Lung (tissue), 12 donors: ENCODE measurements around the gene WDFY1. TPM values are rescaled to one million over a fixed set of nuclear protein-coding genes. Genes with fewer than 3 reads are reported as not detected.
A peak's percentile ranks its signal among the peaks of the same experiment; 100 is the strongest.

Experiments used
- ATAC-seq: fragments of 200-7000 bp; cut with Tn5 transposase; one replicate; pipeline ENCODE4 v1.9.1; 2020; ENCODE audit warnings: moderate number of reproducible peaks; ENCODE audit not compliant: insufficient read depth, low FRiP score
- DNase-seq, 3 donors: peaks; one replicate each; pipeline ENCODE4 v3.0.0-alpha.2; 2013 to 2017
- H3K27ac ChIP-seq, 2 donors: one replicate each; pipeline ENCODE4 v1.5.1; 2013; ENCODE audit warnings: mild to moderate bottlenecking in 2 of 2, moderate library complexity in 2 of 2, control low read depth in 1 of 2, inconsistent platforms in 1 of 2, low read depth in 1 of 2, low read length in 1 of 2
- H3K27me3 ChIP-seq, 3 donors: one replicate each; pipeline ENCODE4 v1.5.1; 2013; ENCODE audit warnings: low read length in 2 of 3; ENCODE audit not compliant: control insufficient read depth in 3 of 3, insufficient read depth in 3 of 3
- H3K36me3 ChIP-seq, 4 donors: one replicate each; pipeline ENCODE4 v1.5.1; 2013; ENCODE audit warnings: low read length in 4 of 4, mild to moderate bottlenecking in 1 of 4, moderate library complexity in 1 of 4; ENCODE audit not compliant: control insufficient read depth in 4 of 4, insufficient read depth in 4 of 4
- H3K4me1 ChIP-seq, 5 donors: one replicate each; pipeline ENCODE4 v1.5.1; 2013; ENCODE audit warnings: low read length in 5 of 5, mild to moderate bottlenecking in 2 of 5, moderate library complexity in 1 of 5; ENCODE audit not compliant: control insufficient read depth in 5 of 5, insufficient read depth in 5 of 5
- H3K4me3 ChIP-seq: one replicate; pipeline ENCODE4 v1.5.1; 2013; ENCODE audit warnings: mild to moderate bottlenecking, control low read depth, moderate library complexity
- H3K9ac ChIP-seq, 2 donors: one replicate each; pipeline ENCODE4 v1.5.1; 2013; ENCODE audit warnings: low read length in 2 of 2, control low read depth in 1 of 2; ENCODE audit not compliant: insufficient read depth in 1 of 2
- H3K9me3 ChIP-seq, 4 donors: one replicate each; pipeline ENCODE4 v1.5.1; 2013; ENCODE audit warnings: low read length in 3 of 4, mild to moderate bottlenecking in 1 of 4, moderate library complexity in 1 of 4; ENCODE audit not compliant: control insufficient read depth in 4 of 4, insufficient read depth in 3 of 4
- CTCF ChIP-seq: IDR thresholded peaks from 2 replicates; pipeline ENCODE4 v1.5.1; 2012; ENCODE audit warnings: mild to moderate bottlenecking; ENCODE audit errors: control extremely low read depth, extremely low read depth
- WGBS, 2 donors: extraction: QIAGEN DNeasy Blood & Tissue Kit; methylation state at CpG; one replicate each; pipeline ENCODE4 v1.1.7; 2013; 5-methylcytosine and 5-hydroxymethylcytosine counted together
- polyA plus RNA-seq, 2 donors: library from polyadenylated mRNA; stranded (reverse); fragments of 200-250 nt; gene quantifications; one replicate each; pipeline ENCODE4 v1.2.1, GENCODE V29; 2013
- total RNA-seq, 2 donors: library from RNA; depleted of rRNA in 1 of 2; stranded (reverse); fragments of >200 nt in 1 of 2; gene quantifications; one replicate each; pipeline ENCODE4 v1.2.1, GENCODE V29; 2014 to 2021
- donor health status: control.
- donor health status: control.
- donor health status: Bipolar disorder and iron deficiency.
- donor health status: healthy.
- donor health status: DM: yes; HTN: yes; CAD: no.

WDFY1 gene
- total and polyA plus RNA-seq, 4 donors = 14.5 to 90.9 (median 30.8) TPM

GRCh38 chr2:223925106-223925505 is 20.0 kb downstream of the WDFY1 start:
- 94 to 96% methylated on average over 3 of the region's 3 CpGs for WGBS, 2 donors
- H3K4me3 ChIP-seq = no peak overlapping the region
- no peak for TF ChIP-seq CTCF
- H3K9me3 ChIP-seq = peaks cover 0 to 5% (median 3%) of the 10 kb centered on the region in 4 donors
- DNase-seq = no peak
- H3K9ac ChIP-seq = no peak overlapping the region
- no peak for ATAC-seq
- peaks cover 0 to 17% (median 5%) of the 10 kb centered on the region in 4 donors for H3K36me3 ChIP-seq
- no peak overlapping the region for H3K27ac ChIP-seq
- H3K4me1 ChIP-seq = peaks cover 4 to 28% (median 11%) of the 10 kb centered on the region in 5 donors
- H3K27me3 ChIP-seq = no peaks in the 10 kb centered on the region

GRCh38 chr2:223923976-223924375 is 21.2 kb downstream of the WDFY1 start:
- WGBS, 2 donors = 74 to 75% methylated on average over 2 of the region's 2 CpGs
- peaks cover 2 to 19% (median 10%) of the 10 kb centered on the region in 5 donors for H3K4me1 ChIP-seq
- H3K27me3 ChIP-seq = no peaks in the 10 kb centered on the region
- ATAC-seq (no peak), DNase-seq (no peak)
- H3K9ac ChIP-seq = no peak overlapping the region
- no peak overlapping the region for H3K4me3 ChIP-seq
- TF ChIP-seq CTCF = no peak
- H3K9me3 ChIP-seq = peaks cover 0 to 5% (median 3%) of the 10 kb centered on the region in 4 donors
- H3K36me3 ChIP-seq = peaks cover 0 to 17% (median 5%) of the 10 kb centered on the region in 4 donors
- no peak overlapping the region for H3K27ac ChIP-seq

- ATAC-seq = no peak
These were observed 22.8 kb downstream of the WDFY1 start for GRCh38 chr2:223922308-223922707.

More at GRCh38 chr2:223922308-223922707, 22.8 kb downstream of the WDFY1 start:
- Histone ChIP-seq H3K4me3 (no peak overlapping the region), H3K27me3 (no peaks in the 10 kb centered on the region), H3K9me3 (peaks cover 0 to 5% (median 3%) of the 10 kb centered on the region in 4 donors), H3K4me1 (peaks cover 3 to 13% (median 10%) of the 10 kb centered on the region in 5 donors), H3K27ac (no peak overlapping the region), H3K36me3 (peaks cover 0 to 11% (median 5%) of the 10 kb centered on the region in 4 donors), H3K9ac (no peak overlapping the region)
- no peak for TF ChIP-seq CTCF
- DNase-seq = peak in 2 of 3 donors; percentile 36 to 67
- 59 to 76% methylated on average over 3 of the region's 3 CpGs for WGBS, 2 donors
